Heart left ventricle (tissue), 13 donors: ENCODE measurements around the gene CRADD.

ENCODE experiments used
- CTCF ChIP-seq, 12 donors: fragments of 200-600 bp; sonication (generic) in 4 of 12; IDR thresholded peaks; one replicate each; pipeline versions ENCODE4 v1.5.0 to v1.8.0; 2018 to 2022; ENCODE audit warnings: antibody characterized with exemption in 12 of 12, mild to moderate bottlenecking in 5 of 12
- POLR2A ChIP-seq, 2 donors: fragments of 450-650 bp; IDR thresholded peaks; one replicate each; pipeline ENCODE4 v1.6.1; 2017; ENCODE audit warnings: antibody characterized with exemption in 2 of 2, mild to moderate bottlenecking in 2 of 2, moderate library complexity in 2 of 2
- donor health status: ischemic (EF 13 %, LVEDD 7.1; RV severe dilation, severe dysfunction).
- donor health status: DM: no; HTN: yes; CAD: no.
- donor health status: DM: no; HTN: no; CAD: no.
- donor health status: ischemic (EF 25% LVEDD 6.9; RV normal size, moderate dysfunction).
- donor health status: ischemic (EF 25% LVEDD 5.7; RV mildly dilated, moderate dysfunction).
- donor health status: ischemic (EF 35%, LVEDD 5.7; RV mildly dilated, moderate dysfunction).
- donor health status: nonischemic (EF 11% LVEDD 7.7; RV severe dilation, severe dysfunction).
- donor health status: DM: yes; HTN: yes; CAD: no.
- donor health status: PGD.
- donor health status: ischemic (EF 29% LVEDD 5.4; RV normal size, mild dysfunction).
- donor health status: nonischemic (EF 23%, LVEDD 6.1; RV moderate dilation, normal function).

DNA sequence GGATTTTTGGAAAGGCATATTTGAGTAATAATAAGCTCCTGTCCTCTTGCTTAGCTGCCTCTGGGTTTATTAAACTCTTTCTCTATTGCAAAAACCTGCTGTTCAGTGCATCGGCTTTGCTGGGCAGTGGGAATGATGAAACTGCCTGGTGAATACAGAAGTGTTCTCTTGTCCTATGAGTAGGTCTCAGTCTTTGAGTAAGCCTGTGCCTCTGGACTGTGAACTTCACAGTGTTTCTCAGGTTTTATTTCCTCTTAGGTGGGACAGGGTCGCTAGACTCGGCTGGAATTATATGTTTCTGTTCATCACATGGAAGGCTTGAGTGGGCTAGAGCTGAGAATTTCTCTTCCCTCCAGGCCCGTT lies 46.4 kb downstream of the CRADD start:
- TF ChIP-seq CTCF (IDR thresholded peaks at IDR 0.05) (no peak), POLR2A (IDR thresholded peaks at IDR 0.05) (no peak)
